Breast epithelium (tissue), 3 donors: ENCODE results near the gene RAET1G.

ENCODE experiments used
- CTCF ChIP-seq, 3 donors: fragments of 450-650 bp; IDR thresholded peaks; one replicate each; pipeline ENCODE4 v1.5.1; 2016 to 2017; ENCODE audit warnings: antibody characterized with exemption in 3 of 3, mild to moderate bottlenecking in 3 of 3, moderate library complexity in 3 of 3
- POLR2A ChIP-seq: fragments of 450-650 bp; IDR thresholded peaks from one replicate; pipeline ENCODE4 v1.6.1; 2016; ENCODE audit warnings: antibody characterized with exemption, mild to moderate bottlenecking, moderate library complexity

- TF ChIP-seq CTCF (IDR thresholded peaks at IDR 0.05) = no peak
- no peak for TF ChIP-seq POLR2A
These were observed 46.7 kb upstream of the RAET1G start for GRCh38 chr6:149969635-149970034.
